Inflammatory macrophage treated with lipopolysaccharide for 4 hours (primary cell): Measurements from ENCODE around the gene UBE2U.

ENCODE experiments used
- DNase-seq: peaks from one replicate; pipeline ENCODE4 v3.0.0-alpha.2; 2020

The UBE2U gene

GRCh38 chr1:64203420-64203819 is at the start of gene UBE2U:
TSS of gene UBE2U (plus strand) at chr1:64203623. CDS start at chr1:64204051, 428 bp downstream.
- DNase-seq: no peak

GRCh38 chr1:64155278-64155677 is 48.1 kb upstream of the UBE2U start:
- DNase-seq: no peak

- no peak for DNase-seq
Observed at GRCh38 chr1:64161357-64161941, 42.0 kb upstream of the UBE2U start.

- no peak for DNase-seq
Observed at GRCh38 chr1:64162151-64162550, 41.3 kb upstream of the UBE2U start.

- no peak for DNase-seq
Observed at GRCh38 chr1:64162804-64163203, 40.6 kb upstream of the UBE2U start.

GRCh38 chr1:64163431-64163830 is 40.0 kb upstream of the UBE2U start:
- DNase-seq: no peak

- no peak for DNase-seq
Observed at GRCh38 chr1:64163970-64164369, 39.5 kb upstream of the UBE2U start.

- no peak for DNase-seq
Observed at GRCh38 chr1:64166629-64167028, 36.8 kb upstream of the UBE2U start.

GRCh38 chr1:64167176-64167575 is 36.2 kb upstream of the UBE2U start:
- no peak for DNase-seq

GRCh38 chr1:64171246-64171645 is 32.2 kb upstream of the UBE2U start:
- DNase-seq: peak; percentile 54

GRCh38 chr1:64171797-64172281 is 31.6 kb upstream of the UBE2U start:
- peak; percentile 76 for DNase-seq

GRCh38 chr1:64172458-64172983 is 30.9 kb upstream of the UBE2U start:
- peak; percentile 10 for DNase-seq

GRCh38 chr1:64173336-64173940 is 30.0 kb upstream of the UBE2U start:
- DNase-seq: no peak

- DNase-seq: no peak
Observed at GRCh38 chr1:64175639-64176038, 27.8 kb upstream of the UBE2U start.

- DNase-seq: peak; percentile 44
Observed at GRCh38 chr1:64176659-64177058, 26.8 kb upstream of the UBE2U start.

GRCh38 chr1:64179588-64179987 is 23.8 kb upstream of the UBE2U start:
- DNase-seq: no peak

- DNase-seq: no peak
Observed at GRCh38 chr1:64182207-64182606, 21.2 kb upstream of the UBE2U start.

GRCh38 chr1:64183395-64184002 is 19.9 kb upstream of the UBE2U start:
- DNase-seq: no peak

GRCh38 chr1:64184003-64184440 is 19.4 kb upstream of the UBE2U start:
- DNase-seq: no peak

GRCh38 chr1:64186138-64186897 is 17.1 kb upstream of the UBE2U start:
- no peak for DNase-seq

- no peak for DNase-seq
Observed at GRCh38 chr1:64186898-64187280, 16.5 kb upstream of the UBE2U start.

- DNase-seq: no peak
Observed at GRCh38 chr1:64187646-64188045, 15.8 kb upstream of the UBE2U start.

- no peak for DNase-seq
Observed at GRCh38 chr1:64192290-64192689, 11.1 kb upstream of the UBE2U start.
